T-helper 1 cell treated with Interleukin-12 subunit alpha and Interleukin-12 subunit beta and Interleukin-4 antibody, amounts not matched to agents 30 ng/mL and 1 ng/mL, for 36 hours (primary cell): ENCODE results near the gene NPTX1. TPM values are rescaled to one million over a fixed set of nuclear protein-coding genes. Genes with fewer than 3 reads are reported as not detected.

Experiments
- intact Hi-C: fragments of 100-400 bp; cut with micrococcal nuclease; formaldehyde crosslinking; loops from one replicate; pipeline ENCODE4 v1.15.1; 2024
- total RNA-seq: library from RNA; stranded (reverse); gene quantifications from 2 replicates; pipeline ENCODE4 v1.2.3, GENCODE V29; 2022

Gene NPTX1
- total RNA-seq, 1 donor from 2014 or later: 104 TPM

- intact Hi-C loops: no loop called here
Measured at GRCh38 chr17:80504686-80505413, 28.4 kb upstream of the NPTX1 start.

GRCh38 chr17:80503921-80504320, 27.5 kb upstream of the NPTX1 start:
- intact Hi-C loops: no loop called here

GRCh38 chr17:80503031-80503430, 26.6 kb upstream of the NPTX1 start:
- intact Hi-C loops: no loop called here

- intact Hi-C loops: no loop called here
Measured at GRCh38 chr17:80502578-80502877, 26.1 kb upstream of the NPTX1 start.

- intact Hi-C loops: no loop called here
Measured at GRCh38 chr17:80501741-80502577, 25.6 kb upstream of the NPTX1 start.

- intact Hi-C loops: no loop called here
Measured at GRCh38 chr17:80499961-80500665, 23.7 kb upstream of the NPTX1 start.

GRCh38 chr17:80499560-80499959, 23.2 kb upstream of the NPTX1 start:
- intact Hi-C loops: no loop called here

GRCh38 chr17:80498920-80499410, 22.6 kb upstream of the NPTX1 start:
- intact Hi-C loops: no loop called here

- intact Hi-C loops: no loop called here
Measured at GRCh38 chr17:80498242-80498919, 22.0 kb upstream of the NPTX1 start.

GRCh38 chr17:80497726-80498241, 21.4 kb upstream of the NPTX1 start:
- intact Hi-C loops: no loop called here

- intact Hi-C loops: no loop called here
Measured at GRCh38 chr17:80494547-80494946, 18.1 kb upstream of the NPTX1 start.

- intact Hi-C loops: no loop called here
Measured at GRCh38 chr17:80492343-80493136, 16.1 kb upstream of the NPTX1 start.

- intact Hi-C loops: no loop called here
Measured at GRCh38 chr17:80491478-80492342, 15.3 kb upstream of the NPTX1 start.

GRCh38 chr17:80487511-80487910, 11.1 kb upstream of the NPTX1 start:
- intact Hi-C loops: no loop called here

- intact Hi-C loops: no loop called here
Measured at GRCh38 chr17:80486692-80487091, 10.3 kb upstream of the NPTX1 start.

- intact Hi-C loops: no loop called here
Measured at GRCh38 chr17:80485846-80486245, 9.4 kb upstream of the NPTX1 start.

- intact Hi-C loops: no loop called here
Measured at GRCh38 chr17:80482555-80483308, 6.3 kb upstream of the NPTX1 start.

- intact Hi-C loops: no loop called here
Measured at GRCh38 chr17:80482058-80482318, 5.6 kb upstream of the NPTX1 start.
